Measurements from ENCODE around the gene LINC01488. TPM values are rescaled to one million over a fixed set of nuclear protein-coding genes. Genes with fewer than 3 reads are reported as not detected.

Gene LINC01488
- total and polyA plus RNA-seq, 10 of the 15 experiments (the other 5 are each of a cell fraction or from before 2014, with no cell fraction given): not detected

GRCh38 chr11:69483691-69484426, 2.4 kb downstream of the LINC01488 start:
- 32% methylated on average over 25 of the region's 25 CpGs for WGBS (ENCODE audit: insufficient coverage, insufficient replicate concordance, low lambda C conversion rate, missing lambda C conversion rate)
- no TSS peak for BruUV-seq (replicated peaks)
- Histone ChIP-seq H2AFZ (ENCODE audit: control insufficient read depth, low read depth, low read length) (no peak overlapping the region), H3K9ac (ENCODE audit: control insufficient read depth, insufficient read depth, low read length) (no peak overlapping the region), H3K4me2 (ENCODE audit: control insufficient read depth, insufficient read depth) (no peak overlapping the region), H3K4me3 (no peak overlapping the region), H4K20me1 (ENCODE audit: control insufficient read depth, insufficient read depth) (no peaks in the 10 kb centered on the region), H3K27me3 (replicated peaks in 1 of 2; ENCODE audit: control insufficient read depth in 2 of 2, insufficient read depth in 2 of 2, low read length in 1 of 2) (no peaks in the 10 kb centered on the region; a peak in 1 of 4 replicates), H3K4me1 (ENCODE audit: control insufficient read depth, insufficient read depth, low read length) (no peaks in the 10 kb centered on the region), H3K9me3 (replicated peaks; ENCODE audit: control insufficient read depth, insufficient read depth, low read length) (no peaks in the 10 kb centered on the region; the same call in 2 of the 3 replicates), H3K36me3 (ENCODE audit: control insufficient read depth in 2 of 2, insufficient read depth in 2 of 2, low read length in 1 of 2) (no peaks in the 10 kb centered on the region), H3K27ac (ENCODE audit: control insufficient read depth, insufficient read depth) (no peak overlapping the region), H3K79me2 (ENCODE audit: control insufficient read depth, insufficient read depth, low read length) (no peaks in the 10 kb centered on the region)
- CTCF ChIA-PET: no interaction called here
- POLR2A ChIA-PET: no interaction called here
- no peak for FAIRE-seq
- intact Hi-C loops (cut with micrococcal nuclease; ENCODE audit: unreplicated experiment) (no loop called here), in situ Hi-C loops (cut with MboI) (no loop called here)
- SMC1A ChIA-PET (ENCODE audit: uncharacterized antibody, unreplicated experiment): no interaction called here
- no peak for ATAC-seq
- TF ChIP-seq PAX8 (IDR thresholded peaks at IDR 0.05) (no peak), EED (IDR thresholded peaks at IDR 0.05; ENCODE audit: low read depth) (no peak), KAT2A (conservative IDR thresholded peaks at IDR 0.05; ENCODE audit: control insufficient read depth, low read depth, low read length) (no peak), RELB (IDR thresholded peaks at IDR 0.05; ENCODE audit: low read depth) (no peak), MYB (IDR thresholded peaks at IDR 0.05; ENCODE audit: borderline replicate concordance, low read depth, low read length) (no peak), YBX1 (IDR thresholded peaks at IDR 0.05) (no peak), E4F1 (IDR thresholded peaks at IDR 0.05; ENCODE audit: borderline replicate concordance, partially characterized antibody) (no peak)
- RAD21 ChIA-PET (ENCODE audit: unreplicated experiment): no interaction called here
- DNase-seq (ENCODE audit: low read depth, low spot score): no peak
